ENCODE results near the gene DCAF5. TPM values are rescaled to one million over a fixed set of nuclear protein-coding genes. Genes with fewer than 3 reads are reported as not detected.

DCAF5 gene
- total RNA-seq, 6 donors from 2014 or later: 37.7 to 78.6 (median 49.0) TPM

DNA sequence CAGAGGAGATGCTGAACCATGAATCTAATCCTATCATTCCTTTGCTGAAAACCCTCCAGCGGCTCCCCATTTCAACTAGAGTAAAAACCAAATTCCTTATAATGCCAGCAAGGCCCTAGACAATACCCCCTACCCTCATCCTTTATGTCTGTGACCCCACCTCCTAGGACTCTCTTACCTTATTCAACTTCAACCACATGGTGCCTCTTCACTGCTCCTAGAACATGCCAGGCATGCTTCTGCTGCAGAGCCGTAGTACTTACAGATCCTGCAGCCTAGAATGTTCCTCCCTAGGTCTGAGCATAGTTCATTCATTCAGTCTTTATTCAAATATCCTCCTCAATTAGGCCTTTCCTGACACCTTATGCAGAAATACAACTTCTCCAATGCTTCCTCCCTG, 54.9 kb downstream of the DCAF5 start:
- ATAC-seq (ENCODE audit: low FRiP score in 2 of 2): no peak
- no peak overlapping the region for H3K27ac ChIP-seq
- WGBS, 2 donors: 92 to 94% methylated on average over 2 of the region's 2 CpGs

GRCh38 chr14:69096781-69097475, 56.0 kb downstream of the DCAF5 start:
- Histone ChIP-seq H3K4me1 (peaks cover 19 to 29% (median 21%) of the 10 kb centered on the region in 4 donors), H3K27me3 (no peaks in the 10 kb centered on the region), H3K4me3 (no peak overlapping the region), H3K27ac (peak overlapping the region in 3 of 4 donors; percentile 9 to 46 (median 27)), H3K36me3 (no peaks in the 10 kb centered on the region), H3K9me3 (no peaks in the 10 kb centered on the region)
- DNase-seq (no peak), ATAC-seq (ENCODE audit: low FRiP score in 2 of 2) (no peak)
- 69 to 70% methylated on average over 4 of the region's 4 CpGs for WGBS, 2 donors
- TF ChIP-seq POLR2A (IDR thresholded peaks at IDR 0.05): no peak
- no peak for TF ChIP-seq POLR2AphosphoS5 (IDR thresholded peaks at IDR 0.05)
- TF ChIP-seq EP300 (IDR thresholded peaks at IDR 0.05): no peak
- TF ChIP-seq, protein P1, sequence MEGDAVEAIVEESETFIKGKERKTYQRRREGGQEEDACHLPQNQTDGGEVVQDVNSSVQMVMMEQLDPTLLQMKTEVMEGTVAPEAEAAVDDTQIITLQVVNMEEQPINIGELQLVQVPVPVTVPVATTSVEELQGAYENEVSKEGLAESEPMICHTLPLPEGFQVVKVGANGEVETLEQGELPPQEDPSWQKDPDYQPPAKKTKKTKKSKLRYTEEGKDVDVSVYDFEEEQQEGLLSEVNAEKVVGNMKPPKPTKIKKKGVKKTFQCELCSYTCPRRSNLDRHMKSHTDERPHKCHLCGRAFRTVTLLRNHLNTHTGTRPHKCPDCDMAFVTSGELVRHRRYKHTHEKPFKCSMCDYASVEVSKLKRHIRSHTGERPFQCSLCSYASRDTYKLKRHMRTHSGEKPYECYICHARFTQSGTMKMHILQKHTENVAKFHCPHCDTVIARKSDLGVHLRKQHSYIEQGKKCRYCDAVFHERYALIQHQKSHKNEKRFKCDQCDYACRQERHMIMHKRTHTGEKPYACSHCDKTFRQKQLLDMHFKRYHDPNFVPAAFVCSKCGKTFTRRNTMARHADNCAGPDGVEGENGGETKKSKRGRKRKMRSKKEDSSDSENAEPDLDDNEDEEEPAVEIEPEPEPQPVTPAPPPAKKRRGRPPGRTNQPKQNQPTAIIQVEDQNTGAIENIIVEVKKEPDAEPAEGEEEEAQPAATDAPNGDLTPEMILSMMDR (IDR thresholded peaks at IDR 0.05): no peak

More for the DNA sequence above, 54.9 kb downstream of the DCAF5 start:
- TF ChIP-seq POLR2A (IDR thresholded peaks at IDR 0.05) (no peak), EP300 (IDR thresholded peaks at IDR 0.05) (no peak)
- no peak for DNase-seq
- Histone ChIP-seq H3K36me3 (no peaks in the 10 kb centered on the region), H3K9me3 (no peaks in the 10 kb centered on the region), H3K27me3 (no peaks in the 10 kb centered on the region), H3K4me3 (no peak overlapping the region), H3K4me1 (peaks cover 19 to 29% (median 20%) of the 10 kb centered on the region in 4 donors)

- WGBS, 2 donors: 94 to 99% methylated on average over 4 of the region's 4 CpGs
- Histone ChIP-seq H3K4me3 (no peak overlapping the region), H3K27me3 (no peaks in the 10 kb centered on the region), H3K36me3 (peaks cover 2 to 5% (median 3%) of the 10 kb centered on the region in 4 donors), H3K9me3 (no peaks in the 10 kb centered on the region), H3K4me1 (peaks cover 16 to 24% (median 18%) of the 10 kb centered on the region in 4 donors), H3K27ac (peak overlapping the region in 2 of 4 donors; percentile 9 to 46)
- no peak for ATAC-seq (ENCODE audit: low FRiP score in 2 of 2)
- no peak for TF ChIP-seq EP300 (IDR thresholded peaks at IDR 0.05)
- no peak for TF ChIP-seq POLR2AphosphoS5 (IDR thresholded peaks at IDR 0.05)
- no peak for TF ChIP-seq POLR2A (IDR thresholded peaks at IDR 0.05)
- TF ChIP-seq, protein P1 (IDR thresholded peaks at IDR 0.05): no peak
- DNase-seq: no peak
Measured at GRCh38 chr14:69096246-69096645, 56.7 kb downstream of the DCAF5 start.

GRCh38 chr14:69094481-69094880, 58.4 kb downstream of the DCAF5 start:
- H3K9me3 ChIP-seq: no peaks in the 10 kb centered on the region
- no peak overlapping the region for H3K4me3 ChIP-seq
- H3K27me3 ChIP-seq: no peaks in the 10 kb centered on the region
- H3K36me3 ChIP-seq: peaks cover 3 to 21% (median 13%) of the 10 kb centered on the region in 4 donors
- 77 to 87% methylated on average over 1 of the region's 1 CpG for WGBS, 2 donors
- no peak for DNase-seq
- H3K4me1 ChIP-seq: peaks cover 15 to 20% (median 18%) of the 10 kb centered on the region in 4 donors
- no peak for ATAC-seq (ENCODE audit: low FRiP score in 2 of 2)
- no peak for TF ChIP-seq EP300 (IDR thresholded peaks at IDR 0.05)
- TF ChIP-seq, protein P1 (IDR thresholded peaks at IDR 0.05): no peak
- no peak for TF ChIP-seq POLR2A (IDR thresholded peaks at IDR 0.05)
- TF ChIP-seq POLR2AphosphoS5 (IDR thresholded peaks at IDR 0.05): no peak
- H3K27ac ChIP-seq: peak overlapping the region; percentile 5 to 69 (median 22)

DNA sequence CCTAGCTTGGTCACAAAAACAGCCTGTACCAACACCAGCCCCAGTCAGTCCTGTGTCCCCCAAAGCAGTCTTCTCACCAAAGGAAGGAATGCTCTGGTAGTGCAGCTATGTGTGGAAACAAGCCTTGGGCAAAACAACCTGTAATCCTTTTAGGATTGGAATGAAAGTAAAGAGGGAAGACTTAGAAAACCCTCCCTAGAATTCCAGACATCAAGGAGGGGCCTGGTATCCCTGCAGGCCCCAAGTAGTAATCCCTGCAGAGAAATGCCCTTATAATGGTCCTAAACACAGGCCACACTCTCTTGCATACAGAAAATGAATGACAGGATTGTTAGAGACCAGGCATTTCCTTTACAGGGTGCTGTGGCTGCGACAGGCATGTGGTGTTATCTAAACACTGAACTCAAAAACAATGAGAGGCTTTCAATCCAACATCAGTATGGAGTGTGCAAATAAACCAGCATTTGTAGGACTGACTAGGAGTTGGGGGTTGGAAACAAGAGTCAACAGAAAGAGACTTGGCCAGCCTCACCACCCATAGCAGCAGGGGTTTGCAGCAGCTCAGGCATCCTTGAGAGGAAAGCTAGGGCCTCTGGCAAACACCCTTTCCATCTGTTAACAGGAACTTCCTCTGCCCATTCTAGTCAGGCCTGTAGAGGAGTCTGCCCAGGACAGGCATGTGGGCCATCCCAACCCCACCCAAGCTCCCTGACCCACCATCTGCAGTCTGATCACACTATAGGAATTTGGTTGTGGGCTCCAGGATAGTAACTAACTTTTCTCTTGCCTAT, 59.1 kb downstream of the DCAF5 start:
- Histone ChIP-seq H3K9me3 (no peaks in the 10 kb centered on the region), H3K27me3 (no peaks in the 10 kb centered on the region), H3K36me3 (peaks cover 3 to 26% (median 14%) of the 10 kb centered on the region in 4 donors), H3K4me1 (peaks cover 15 to 20% (median 18%) of the 10 kb centered on the region in 4 donors), H3K4me3 (no peak overlapping the region), H3K27ac (peak overlapping the region; percentile 13 to 69 (median 24))
- TF ChIP-seq EP300 (IDR thresholded peaks at IDR 0.05): no peak
- no peak for TF ChIP-seq POLR2A (IDR thresholded peaks at IDR 0.05)
- TF ChIP-seq, protein P1 (IDR thresholded peaks at IDR 0.05): no peak
- TF ChIP-seq POLR2AphosphoS5 (IDR thresholded peaks at IDR 0.05): no peak
- peak; percentile 19 to 50 for ATAC-seq (ENCODE audit: low FRiP score in 2 of 2)
- 12 to 26% methylated on average over 1 of the region's 1 CpG for WGBS, 2 donors
- peak in 1 of 2 donors; percentile 29 for DNase-seq
